Breast epithelium (tissue), 3 donors: ENCODE measurements around the gene FAT1.

Experiments
- CTCF ChIP-seq, 3 donors: fragments of 450-650 bp; IDR thresholded peaks; one replicate each; pipeline ENCODE4 v1.5.1; 2016 to 2017; ENCODE audit warnings: antibody characterized with exemption in 3 of 3, mild to moderate bottlenecking in 3 of 3, moderate library complexity in 3 of 3
- POLR2A ChIP-seq: fragments of 450-650 bp; IDR thresholded peaks from one replicate; pipeline ENCODE4 v1.6.1; 2016; ENCODE audit warnings: antibody characterized with exemption, mild to moderate bottlenecking, moderate library complexity

GRCh38 chr4:186587416-186588018, 136.1 kb downstream of the FAT1 start:
- TF ChIP-seq POLR2A (no peak), CTCF (IDR thresholded peaks at IDR 0.05) (peak in 2 of 3 donors; percentile 68 to 77)
